Measurements from ENCODE around the gene CHST15. TPM values are rescaled to one million over a fixed set of nuclear protein-coding genes. Genes with fewer than 3 reads are reported as not detected.
A peak's percentile ranks its signal among the peaks of the same experiment; 100 is the strongest.

The CHST15 gene
- total and polyA plus RNA-seq, 2 of the 13 experiments (the other 11 are each of a cell fraction or from before 2014, with no cell fraction given): 1.4 to 94.7 TPM

- no TSS peak for BruUV-seq (replicated peaks)
- Histone ChIP-seq H3K9me3 (ENCODE audit: low read length) (no peaks in the 10 kb centered on the region), H3K79me2 (ENCODE audit: insufficient read depth, low read length) (no peaks in the 10 kb centered on the region), H2AFZ (ENCODE audit: low read length) (no peak overlapping the region), H3K4me1 (ENCODE audit: insufficient read depth, low read length) (peaks cover 48% of the 10 kb centered on the region), H3K27me3 (ENCODE audit: control insufficient read depth in 1 of 2, insufficient read depth in 2 of 2, low read length in 2 of 2) (no peaks in the 10 kb centered on the region), H3K4me3 (replicated peaks in 1 of 3; ENCODE audit: insufficient read depth in 1 of 3, low read depth in 2 of 3, low read length in 3 of 3) (no peak overlapping the region), H3K4me2 (ENCODE audit: low read depth, low read length) (no peak overlapping the region), H3K27ac (ENCODE audit: extremely low read length, insufficient read depth, low read length) (no peak overlapping the region), H3K36me3 (replicated peaks in 1 of 2; ENCODE audit: control insufficient read depth in 1 of 2, insufficient read depth in 2 of 2, low read length in 2 of 2) (peaks cover 7 to 14% of the 10 kb centered on the region in 2 experiments; a peak in 3 of 5 replicates), H3K9ac (ENCODE audit: insufficient read depth, low read depth, low read length) (no peak overlapping the region), H4K20me1 (ENCODE audit: insufficient read depth, low read length) (peaks cover 9% of the 10 kb centered on the region; the same call in 1 of the 2 replicates)
- ATAC-seq (no peak), DNase-seq (ENCODE audit: low spot score) (no peak), FAIRE-seq (no peak)
- POLR2A ChIA-PET: interaction anchor here (2.4 kb wide), 1 partner anchor 45 kb away, joined by 10 read pairs; no protein-coding TSS in a partner anchor
- TF ChIP-seq POLR2G (IDR thresholded peaks at IDR 0.05; ENCODE audit: low read depth, low read length) (peak; percentile 30; the same call in 1 of the 2 replicates), ZBTB49 (CRISPR knock-in tag; IDR thresholded peaks at IDR 0.05; ENCODE audit: borderline replicate concordance) (no peak)
- in situ Hi-C loops (cut with HindIII; ENCODE audit: extremely low pct_ligation_motif_present, low pct_unique_long_range_greater_than_20kb): no loop called here
- intact Hi-C loops (cut with micrococcal nuclease; ENCODE audit: unreplicated experiment): no loop called here
- CTCF ChIA-PET (ENCODE audit: low intra/inter-chr PET ratio, low total read pairs): no interaction called here
- 92% methylated on average over 2 of the region's 7 CpGs for WGBS (ENCODE audit: low lambda C conversion rate)
Observed at GRCh38 chr10:124003070-124003419, 90.4 kb downstream of the CHST15 start.

GRCh38 chr10:124002391-124003069 is 90.9 kb downstream of the CHST15 start:
- FAIRE-seq: no peak
- Histone ChIP-seq H3K27ac (ENCODE audit: extremely low read length, insufficient read depth, low read length) (no peak overlapping the region), H2AFZ (ENCODE audit: low read length) (no peak overlapping the region), H3K4me3 (replicated peaks in 1 of 3; ENCODE audit: insufficient read depth in 1 of 3, low read depth in 2 of 3, low read length in 3 of 3) (no peak overlapping the region), H3K4me1 (ENCODE audit: insufficient read depth, low read length) (peaks cover 53% of the 10 kb centered on the region), H3K79me2 (ENCODE audit: insufficient read depth, low read length) (no peaks in the 10 kb centered on the region), H3K9ac (ENCODE audit: insufficient read depth, low read depth, low read length) (no peak overlapping the region), H3K9me3 (ENCODE audit: low read length) (no peaks in the 10 kb centered on the region), H3K4me2 (ENCODE audit: low read depth, low read length) (no peak overlapping the region), H3K27me3 (ENCODE audit: control insufficient read depth in 1 of 2, insufficient read depth in 2 of 2, low read length in 2 of 2) (no peaks in the 10 kb centered on the region), H4K20me1 (ENCODE audit: insufficient read depth, low read length) (peaks cover 9% of the 10 kb centered on the region; the same call in 1 of the 2 replicates), H3K36me3 (replicated peaks in 1 of 2; ENCODE audit: control insufficient read depth in 1 of 2, insufficient read depth in 2 of 2, low read length in 2 of 2) (peaks cover 7 to 10% of the 10 kb centered on the region in 2 experiments; a peak in 3 of 5 replicates)
- 82% methylated on average over 6 of the region's 6 CpGs for WGBS (ENCODE audit: low lambda C conversion rate)
- ATAC-seq: no peak
- intact Hi-C loops (cut with micrococcal nuclease; ENCODE audit: unreplicated experiment): no loop called here
- ChIA-PET CTCF (ENCODE audit: low intra/inter-chr PET ratio, low total read pairs) (no interaction called here), POLR2A (no interaction called here)
- BruUV-seq (replicated peaks): no TSS peak
- DNase-seq (ENCODE audit: low spot score): no peak
- in situ Hi-C loops (cut with HindIII; ENCODE audit: extremely low pct_ligation_motif_present, low pct_unique_long_range_greater_than_20kb): no loop called here
- TF ChIP-seq POLR2A (IDR thresholded peaks at IDR 0.05; ENCODE audit: insufficient read depth in 1 of 2, low read depth in 2 of 2, low read length in 2 of 2) (peak in 1 of 2 experiments; percentile 18; a peak in 1 of 4 replicates), BCL6 (CRISPR knock-in tag; IDR thresholded peaks at IDR 0.05) (no peak), KLF16 (CRISPR knock-in tag; IDR thresholded peaks at IDR 0.05) (no peak), ZC3H13 (CRISPR knock-in tag; IDR thresholded peaks at IDR 0.05) (peak; percentile 25; the same call in 1 of the 2 replicates), ZNF382 (CRISPR knock-in tag; IDR thresholded peaks at IDR 0.05; ENCODE audit: borderline replicate concordance) (no peak)

Measured in HepG2 (cell line).